NCI-H1092 treated with DMSO at 0.1 percent for 48 hours (cell line): Measurements from ENCODE around the gene ZKSCAN7.
"Not testable (repeated sequence)": the region's sequence is repeated elsewhere in the genome, so short reads cannot be mapped to it uniquely, and the experiment has no call there.

ENCODE experiments used
- DNase-seq: peaks from one replicate; lab custom pipeline; 2025; lab: John Stamatoyannopoulos, UW

Gene ZKSCAN7

DNA sequence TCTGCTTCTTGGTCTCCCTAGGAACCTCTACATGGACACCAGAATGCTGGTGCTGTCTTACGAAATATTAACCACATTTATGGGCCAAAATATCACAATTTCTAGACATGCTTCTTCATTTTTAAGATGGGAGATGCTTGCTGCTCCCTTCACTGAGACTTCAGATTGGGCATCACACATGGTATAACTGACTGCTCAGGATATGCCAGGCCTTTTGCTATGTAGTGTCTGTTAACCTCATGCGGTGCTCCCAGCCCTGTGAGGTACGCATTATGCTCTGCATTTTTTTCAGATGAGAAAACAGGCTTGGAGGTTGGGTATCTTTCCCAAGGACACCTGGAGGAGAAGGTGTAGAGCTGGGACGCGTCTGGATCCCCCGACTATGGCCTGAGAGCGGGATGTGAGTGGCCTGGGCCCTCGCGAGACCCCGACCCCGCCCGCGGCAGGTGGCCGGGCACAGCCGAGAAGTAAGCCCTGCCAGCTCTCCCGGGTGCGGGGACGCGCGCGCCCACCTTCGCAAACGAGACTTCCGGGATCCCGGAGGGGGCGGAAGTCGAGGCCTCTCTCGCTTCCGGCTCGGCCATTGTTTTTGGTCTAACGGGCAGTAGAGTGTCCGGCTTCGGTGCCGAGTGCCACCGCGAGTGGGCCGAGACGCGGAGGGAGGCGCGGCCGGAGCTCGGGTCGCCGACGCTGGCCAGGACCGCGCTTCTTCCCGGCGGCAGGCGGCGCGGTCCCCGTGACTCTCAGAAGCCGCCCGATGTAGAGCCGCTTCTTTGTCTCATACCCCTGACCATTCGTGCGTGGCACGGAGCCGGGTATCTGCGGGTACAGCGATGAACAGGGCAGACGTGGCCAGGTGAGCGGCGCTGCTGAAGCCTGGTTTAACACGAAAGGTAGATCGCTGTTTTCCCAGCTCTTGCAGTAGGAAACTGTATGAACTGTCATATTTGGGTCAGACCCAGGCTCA is at the start of gene ZKSCAN7:
TSS of gene ZKSCAN7 (plus strand) at position 568 of the 967 bp plus-strand sequence. CDS start 1,855 bp downstream, outside the sequence.
- DNase-seq: peak; percentile 73

DNA sequence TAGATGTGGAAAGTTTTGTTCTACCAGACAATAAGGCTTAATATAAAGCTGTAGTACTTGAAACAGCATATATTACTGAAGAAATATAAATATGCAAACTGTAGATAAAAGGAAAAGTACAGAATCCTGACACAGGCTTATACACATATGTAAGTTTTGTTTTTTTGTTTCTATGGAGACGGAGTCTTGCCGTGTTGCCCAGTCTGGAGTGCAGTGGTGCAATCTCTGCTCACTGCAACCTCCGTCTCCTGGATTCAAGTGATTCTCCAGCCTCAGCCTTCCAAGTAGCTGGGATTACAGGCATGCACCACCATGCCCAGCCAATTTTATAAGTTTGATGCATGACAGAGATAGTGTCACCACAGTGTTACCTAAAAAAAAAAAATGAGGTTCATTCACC is 48.4 kb upstream of the ZKSCAN7 start:
- no peak for DNase-seq

DNA sequence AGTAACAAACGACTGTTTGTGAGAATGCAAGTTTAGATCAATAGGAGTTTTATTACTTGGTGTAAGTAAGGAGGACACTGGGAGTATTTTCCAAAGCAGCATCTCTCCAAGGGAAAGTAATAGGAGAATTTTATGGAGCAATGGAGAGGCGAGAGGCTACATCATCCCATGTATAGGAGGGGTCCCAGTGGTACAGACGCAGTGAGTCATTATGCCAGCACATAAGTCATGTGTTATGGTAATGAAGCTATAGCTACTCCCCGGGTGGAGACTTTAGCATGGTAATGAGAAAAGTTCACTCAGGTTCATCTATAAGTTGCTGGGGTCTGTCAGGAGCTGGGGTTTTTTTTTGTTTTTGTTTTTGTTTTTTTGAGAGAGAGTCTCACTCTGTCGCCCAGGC is 48.0 kb upstream of the ZKSCAN7 start:
- DNase-seq: no peak

DNA sequence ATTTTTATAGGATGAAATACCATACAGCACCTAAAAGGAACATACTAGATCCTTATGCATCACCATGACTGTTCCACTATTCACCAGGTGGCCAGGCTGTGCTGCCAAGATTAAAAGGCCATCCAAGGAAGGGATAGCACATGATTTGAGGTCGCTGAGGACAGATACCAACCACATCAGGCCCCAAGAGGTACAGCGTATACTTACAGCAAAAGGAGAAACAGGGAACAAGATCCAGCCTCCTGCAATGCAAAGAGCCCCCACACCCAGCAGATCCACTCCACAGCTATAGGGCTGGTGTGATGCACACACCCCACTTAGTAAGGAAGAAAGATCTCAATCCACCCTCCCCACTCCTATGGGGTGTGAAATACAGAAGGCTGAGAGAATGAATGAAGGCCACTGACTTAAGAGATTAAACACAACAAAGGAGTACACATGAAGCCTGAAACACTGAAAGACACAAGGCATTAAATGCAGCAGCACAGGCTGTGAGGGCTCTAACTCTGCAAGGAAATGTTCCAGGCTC is 45.5 kb upstream of the ZKSCAN7 start:
- DNase-seq: no peak

DNA sequence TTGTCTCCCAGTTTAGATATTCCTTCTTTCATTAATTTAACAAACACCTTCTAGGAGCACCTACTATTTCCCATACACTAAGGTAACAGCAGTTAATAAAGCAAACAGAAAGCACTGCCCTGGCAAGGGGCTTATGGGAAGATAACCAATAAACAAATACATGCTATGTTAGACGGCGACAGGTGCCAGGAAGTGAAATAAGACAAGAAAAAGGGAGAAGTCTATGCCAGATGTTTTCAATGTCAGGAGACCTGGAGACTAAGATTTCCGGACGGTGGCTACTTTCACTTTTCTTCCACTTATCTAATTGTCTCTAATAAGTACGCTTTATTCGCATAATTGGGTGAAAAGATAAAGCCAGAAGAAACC is 45.0 kb upstream of the ZKSCAN7 start:
- no peak for DNase-seq

DNA sequence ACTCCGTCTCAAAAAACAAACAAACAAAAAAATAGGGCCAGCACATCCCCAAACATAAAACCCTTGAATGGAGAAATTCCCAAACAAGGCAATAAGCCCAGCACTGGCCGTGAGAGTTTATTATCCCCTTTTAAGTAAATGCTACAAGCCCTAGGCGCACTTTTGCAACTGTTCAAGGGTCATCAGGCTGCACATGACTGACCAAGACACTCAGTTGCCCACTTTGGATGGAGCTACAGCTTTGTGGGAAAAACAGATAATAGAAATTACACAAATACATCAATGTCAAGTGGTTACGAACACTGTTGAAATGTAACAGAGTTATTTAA is 43.8 kb upstream of the ZKSCAN7 start:
- no peak for DNase-seq

DNA sequence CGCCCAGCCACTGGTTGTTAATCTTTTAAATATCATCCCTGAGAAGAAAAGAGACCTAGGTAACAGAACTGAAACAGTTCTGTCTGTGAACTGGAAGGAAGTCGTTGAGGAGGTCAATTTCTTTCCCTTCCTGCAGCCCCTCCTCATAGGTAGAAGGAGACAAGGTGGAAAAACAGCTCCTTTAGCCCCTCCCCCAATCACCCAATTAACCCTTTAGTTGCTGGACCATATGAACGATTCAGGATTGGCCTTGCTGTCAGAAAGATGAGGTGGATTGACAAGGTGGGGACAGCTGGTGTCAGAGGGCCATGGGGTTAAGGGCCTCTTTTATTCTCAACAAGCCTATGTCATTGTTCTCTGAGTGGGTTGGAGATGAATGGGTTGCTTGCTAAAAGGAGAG is 41.5 kb upstream of the ZKSCAN7 start:
- DNase-seq: no peak

DNA sequence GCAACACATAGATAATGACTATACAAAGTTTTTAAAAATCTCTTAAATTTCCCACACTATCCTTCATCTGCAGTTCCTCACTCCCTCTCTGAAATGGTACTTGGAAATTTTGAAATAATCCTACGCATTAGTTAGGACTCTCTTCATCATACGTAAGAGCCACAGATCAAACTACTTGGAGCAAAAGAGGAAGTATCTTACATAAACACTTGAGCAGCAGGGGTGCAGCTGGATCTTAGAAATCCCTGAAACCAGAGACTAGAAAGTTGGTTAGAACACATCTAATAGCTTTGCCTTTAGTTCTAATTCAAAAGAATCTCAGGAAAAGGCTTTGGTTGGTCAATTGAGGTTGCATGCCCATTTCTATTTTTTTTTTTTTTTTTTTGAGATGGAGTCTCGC is 38.8 kb upstream of the ZKSCAN7 start:
- no peak for DNase-seq

DNA sequence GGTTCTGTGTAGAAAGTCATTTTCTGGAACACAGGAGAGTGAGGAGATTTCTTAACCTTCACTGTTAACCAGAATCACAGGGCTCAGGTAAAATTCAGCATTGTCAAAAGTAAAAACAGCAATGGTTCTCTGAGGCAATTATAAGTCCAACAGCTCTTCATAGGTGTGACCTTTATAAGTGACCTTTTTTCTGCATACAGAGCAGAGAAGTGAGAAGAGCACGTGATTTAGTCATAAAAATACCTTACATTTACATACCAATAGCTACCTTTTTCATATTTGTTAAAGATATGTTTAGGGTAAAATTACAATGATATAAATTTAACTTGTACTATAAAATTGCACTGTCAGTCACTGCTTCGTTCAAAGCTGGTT is 36.2 kb upstream of the ZKSCAN7 start:
- no peak for DNase-seq

DNA sequence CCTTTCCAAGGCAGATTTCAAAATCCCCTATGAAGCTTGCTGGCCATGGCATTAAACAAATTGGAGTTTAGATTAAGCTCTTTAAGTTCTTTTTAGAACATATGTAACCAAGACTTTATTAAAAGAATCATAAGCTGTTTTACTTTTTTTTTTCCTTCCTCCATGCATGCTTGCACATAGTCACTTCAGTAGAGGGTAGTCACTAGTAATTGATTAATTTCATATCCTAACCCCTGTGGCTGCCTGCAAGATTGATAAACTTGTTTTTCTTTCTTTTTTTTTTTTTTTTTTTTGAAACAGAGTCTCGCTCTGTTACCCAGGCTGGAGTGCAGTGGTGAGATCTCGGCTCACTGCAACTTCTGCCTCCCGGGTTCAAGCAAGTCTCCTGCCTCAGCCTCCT is 33.3 kb upstream of the ZKSCAN7 start:
- DNase-seq: no peak

DNA sequence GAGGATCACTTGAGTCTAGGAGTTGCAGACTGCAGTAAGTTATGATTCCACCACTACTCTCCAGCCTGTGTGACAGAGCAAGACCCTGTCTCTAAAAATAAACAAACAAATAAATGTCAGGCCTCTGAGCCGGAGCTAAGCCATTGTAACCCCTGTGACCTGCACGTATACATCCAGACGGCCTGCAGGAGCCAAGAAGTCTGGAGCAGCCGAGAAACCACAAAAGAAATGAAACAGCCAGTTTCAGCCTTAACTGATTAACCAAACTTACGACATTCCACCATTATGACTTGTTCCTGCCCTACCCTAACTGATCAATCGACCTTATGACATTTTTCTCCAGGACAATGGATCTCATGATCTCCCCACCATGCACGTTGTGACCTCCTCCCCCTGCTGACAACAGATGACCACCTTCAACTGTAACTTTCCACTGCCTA is 32.5 kb upstream of the ZKSCAN7 start:
- DNase-seq: no peak

DNA sequence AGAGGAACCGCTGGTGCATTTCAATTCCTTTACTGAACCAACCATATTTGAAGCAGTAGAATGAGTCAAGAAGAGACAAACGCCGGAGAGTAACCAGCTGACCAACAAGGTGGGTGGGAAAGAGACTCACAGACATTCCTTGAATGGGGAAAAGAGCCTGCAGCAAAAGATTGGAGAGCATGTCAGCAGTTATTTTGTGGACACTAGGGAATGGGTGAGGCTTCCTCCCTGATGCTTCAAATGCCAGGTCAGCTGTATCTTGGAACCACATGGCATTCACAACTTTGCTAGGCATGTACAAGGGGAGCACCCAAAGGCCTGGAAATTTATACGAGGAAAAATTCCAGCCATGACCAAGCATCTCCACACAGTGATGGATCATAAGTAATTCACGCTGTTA is 29.9 kb upstream of the ZKSCAN7 start:
- DNase-seq: no peak

DNA sequence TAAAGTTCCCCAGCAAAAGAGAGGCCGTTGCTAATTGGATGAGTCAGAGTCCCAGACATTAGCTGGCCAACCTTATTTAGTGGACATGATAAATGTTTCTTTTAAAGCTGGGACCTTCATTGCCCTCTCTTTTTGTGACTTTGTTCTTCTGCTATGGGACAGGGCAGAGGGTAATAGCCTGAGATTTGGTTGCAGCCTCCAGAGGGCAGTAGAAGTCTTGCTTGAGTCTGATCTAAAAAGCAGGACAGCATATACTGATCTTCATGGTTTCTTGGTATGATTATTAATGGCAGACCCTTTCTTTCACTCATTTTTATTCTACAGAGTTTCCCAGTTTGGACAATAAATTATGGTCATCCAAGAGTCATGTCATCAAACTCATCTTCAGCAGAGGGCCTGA is 25.1 kb upstream of the ZKSCAN7 start:
- DNase-seq: no peak

DNA sequence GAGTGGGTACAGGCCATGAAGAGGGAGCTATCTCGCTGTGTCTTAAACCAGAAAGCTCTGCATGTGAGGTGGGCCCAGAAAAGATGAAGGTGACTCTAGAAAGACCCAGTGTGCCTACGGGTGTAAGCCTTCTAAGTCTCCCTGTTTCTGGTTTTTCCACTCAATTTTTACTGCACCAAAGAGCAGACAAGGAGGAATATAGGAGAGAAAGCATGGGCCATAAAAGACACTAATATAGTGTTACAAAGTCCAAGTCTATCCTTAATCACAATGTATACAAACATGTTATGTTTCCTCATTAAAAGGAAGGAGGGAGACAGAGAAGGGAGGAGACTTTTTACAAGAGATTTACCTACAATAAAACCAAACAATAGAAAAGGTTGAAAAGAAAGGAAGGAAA is 24.1 kb upstream of the ZKSCAN7 start:
- no peak for DNase-seq

DNA sequence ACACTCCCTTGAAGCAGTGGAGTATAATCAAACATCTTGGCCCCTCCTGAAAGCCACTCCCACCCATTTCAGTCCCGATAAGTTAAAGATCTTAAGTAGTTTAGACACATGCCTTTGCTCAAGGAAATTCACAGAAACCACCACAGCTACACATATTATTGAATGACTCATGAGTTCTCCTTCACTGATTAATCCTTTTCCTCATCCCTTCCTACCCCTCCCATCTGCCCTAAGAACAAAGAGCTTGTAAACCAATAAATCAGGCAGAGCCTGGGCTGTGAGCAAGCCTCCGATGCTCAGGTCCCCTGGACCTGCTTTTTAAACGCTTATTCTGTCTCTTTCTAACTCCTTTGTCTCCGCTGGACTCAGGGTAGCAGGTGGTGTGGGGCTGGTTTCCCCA is 20.3 kb upstream of the ZKSCAN7 start:
- DNase-seq: not testable (repeated sequence)

DNA sequence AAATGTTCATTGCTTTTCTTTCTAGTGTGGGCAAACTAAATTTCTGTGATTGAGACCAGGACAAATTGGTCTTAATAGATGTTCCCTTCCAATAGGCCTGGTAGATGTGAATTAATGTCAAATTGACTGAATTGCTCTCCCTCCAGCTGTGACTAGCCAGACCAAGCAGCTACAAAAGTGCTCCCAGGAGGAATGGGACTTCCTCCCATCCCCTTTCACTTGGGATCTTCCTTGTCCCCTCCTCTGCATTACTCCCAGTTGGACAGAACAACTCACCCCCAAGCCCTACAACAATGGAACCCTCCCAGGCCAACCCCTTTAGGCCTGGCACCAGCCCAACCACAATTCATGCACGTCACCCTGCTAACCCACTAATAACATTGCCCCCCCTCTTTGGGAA is 19.6 kb upstream of the ZKSCAN7 start:
- no peak for DNase-seq

DNA sequence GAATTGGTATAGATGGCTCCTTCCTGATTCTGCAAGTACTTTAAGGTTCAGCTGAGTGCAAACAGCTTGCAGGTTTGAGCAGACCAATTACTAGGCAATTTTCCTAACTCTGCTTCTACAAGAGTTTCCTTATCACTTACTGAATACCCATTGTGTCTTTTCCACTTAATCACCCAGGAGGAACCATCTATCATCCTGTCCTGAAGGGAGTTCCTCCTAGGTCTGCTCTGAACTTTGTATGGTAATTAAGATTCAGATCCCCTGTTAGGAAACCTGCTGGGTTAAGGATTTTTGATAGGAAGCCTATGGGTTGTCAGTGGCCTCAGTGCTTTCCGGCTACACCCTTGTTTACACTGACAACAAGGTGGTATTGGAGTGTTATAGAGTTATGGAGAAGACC is 10.2 kb upstream of the ZKSCAN7 start:
- DNase-seq: not testable (repeated sequence)

DNA sequence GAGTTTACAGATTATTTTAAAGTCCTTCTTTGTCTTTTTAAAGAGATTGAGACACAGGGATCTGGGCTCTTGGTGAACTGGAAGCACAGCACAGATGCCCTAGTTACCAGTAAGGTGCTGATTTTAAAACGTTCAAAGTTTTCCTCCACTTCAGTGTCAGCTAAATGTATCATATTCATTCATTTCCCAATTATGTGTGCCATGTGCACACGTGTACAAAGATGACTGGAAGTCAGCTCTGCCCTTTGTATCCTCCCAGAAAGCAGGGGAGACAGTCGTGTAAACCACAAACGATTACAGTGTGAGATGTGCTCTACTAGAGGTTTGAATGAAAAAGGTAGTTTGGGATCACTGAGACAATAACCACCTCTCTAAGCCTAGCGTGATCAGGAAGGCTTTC is 730 bp downstream of the ZKSCAN7 start:
- no peak for DNase-seq

DNA sequence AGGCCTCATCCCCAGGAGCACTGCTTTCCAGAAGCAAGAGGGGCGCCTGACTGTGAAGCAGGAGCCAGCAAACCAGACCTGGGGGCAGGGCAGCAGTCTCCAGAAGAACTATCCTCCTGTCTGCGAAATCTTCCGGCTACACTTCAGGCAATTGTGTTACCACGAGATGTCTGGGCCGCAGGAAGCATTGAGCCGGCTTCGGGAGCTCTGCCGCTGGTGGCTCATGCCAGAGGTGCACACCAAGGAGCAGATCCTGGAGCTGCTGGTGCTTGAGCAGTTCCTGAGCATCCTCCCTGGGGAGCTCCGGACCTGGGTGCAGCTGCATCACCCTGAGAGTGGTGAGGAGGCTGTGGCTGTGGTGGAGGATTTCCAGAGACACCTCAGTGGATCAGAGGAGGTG is 2.1 kb downstream of the ZKSCAN7 start:
- DNase-seq: no peak

DNA sequence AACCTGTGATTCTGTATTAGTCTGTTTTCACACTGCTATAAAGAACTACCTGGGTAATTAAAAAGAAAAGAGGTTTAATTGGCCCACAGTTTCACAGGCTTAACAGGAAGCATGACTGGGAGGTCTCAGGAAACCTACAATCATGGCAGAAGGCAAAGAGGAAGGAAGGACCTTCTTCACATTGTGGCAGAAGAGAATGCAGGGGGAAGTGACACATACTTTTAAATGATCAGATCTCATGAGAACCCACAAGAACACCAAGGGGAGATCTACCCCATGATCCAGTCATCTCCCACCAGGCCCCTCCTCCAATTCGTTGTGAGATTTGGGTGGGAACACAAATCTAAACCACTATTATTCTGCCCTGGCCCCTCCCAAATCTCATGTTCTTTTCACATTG is 6.1 kb downstream of the ZKSCAN7 start:
- no peak for DNase-seq

DNA sequence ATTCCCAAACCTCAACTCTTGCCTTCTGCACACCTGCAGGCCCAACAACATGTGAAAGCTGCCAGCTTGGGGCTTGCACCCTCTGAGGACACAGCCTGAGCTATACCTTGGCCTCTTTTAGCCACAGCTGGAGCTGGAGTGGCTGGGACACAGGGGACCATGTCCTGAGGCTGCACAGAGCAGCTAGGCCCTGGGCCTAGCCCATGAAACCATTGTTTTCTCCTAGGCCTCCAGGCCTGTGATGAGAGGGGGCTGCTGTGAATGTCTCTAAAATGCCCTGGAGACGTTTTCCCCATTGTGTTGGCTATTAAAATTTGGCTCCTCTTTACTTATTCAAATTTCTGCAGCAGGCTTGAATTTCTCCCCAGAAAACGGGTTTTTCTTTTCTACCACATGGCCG is 7.2 kb downstream of the ZKSCAN7 start:
- no peak for DNase-seq

DNA sequence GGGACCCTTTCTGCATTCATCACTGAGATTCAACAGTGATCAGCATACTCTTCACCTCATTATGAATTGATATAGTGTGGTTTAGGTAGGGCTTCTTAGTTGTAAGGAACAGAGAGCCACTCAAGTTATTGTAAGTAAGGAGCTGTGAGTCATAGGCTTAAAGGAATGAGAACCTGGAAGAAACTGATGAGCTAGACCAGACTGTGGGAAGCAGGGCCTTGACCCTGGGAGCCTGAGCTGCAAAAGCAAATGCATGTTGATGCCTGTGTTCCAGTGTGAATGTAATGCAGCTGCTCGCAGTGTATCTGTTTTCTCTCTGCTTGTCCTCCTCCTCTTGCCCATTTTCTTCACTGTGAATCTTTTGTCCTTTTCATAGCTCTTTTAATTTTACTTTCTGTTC is 13.6 kb downstream of the ZKSCAN7 start:
- no peak for DNase-seq

DNA sequence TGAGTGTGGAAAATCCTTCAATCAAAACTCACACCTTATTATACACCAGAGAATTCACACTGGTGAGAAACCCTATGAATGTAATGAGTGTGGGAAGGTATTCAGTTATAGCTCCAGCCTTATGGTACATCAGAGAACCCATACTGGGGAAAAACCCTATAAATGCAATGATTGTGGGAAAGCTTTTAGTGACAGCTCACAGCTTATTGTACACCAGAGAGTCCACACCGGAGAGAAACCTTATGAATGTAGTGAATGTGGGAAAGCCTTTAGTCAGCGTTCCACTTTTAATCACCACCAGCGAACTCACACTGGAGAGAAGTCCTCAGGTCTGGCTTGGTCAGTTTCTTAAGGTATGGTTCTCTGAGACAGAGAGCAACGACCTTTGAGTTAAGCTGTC is 16.0 kb downstream of the ZKSCAN7 start:
- DNase-seq: no peak

DNA sequence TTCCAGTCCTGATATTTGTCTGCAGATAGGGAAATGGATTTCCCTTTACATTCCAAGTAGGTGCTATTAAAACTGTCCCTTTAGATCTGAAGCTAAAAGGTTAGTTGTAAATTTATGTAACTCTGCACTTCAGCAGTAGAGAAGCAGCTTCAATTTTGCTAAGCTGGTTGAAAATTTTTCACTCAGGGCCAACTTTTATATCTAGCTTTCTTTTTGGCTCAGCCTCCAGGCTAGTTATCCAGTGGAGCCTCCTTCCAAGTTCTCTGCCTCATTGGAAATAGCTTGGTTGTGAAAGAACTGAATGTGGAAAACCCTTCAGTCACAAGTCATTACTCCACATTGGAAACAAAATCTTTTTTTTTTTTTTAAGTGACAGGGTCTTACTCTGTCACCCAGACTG is 21.6 kb downstream of the ZKSCAN7 start:
- no peak for DNase-seq
